HG03469 (cell line): ENCODE measurements around the gene TRIOBP.
"Not testable (repeated sequence)": the region's sequence is repeated elsewhere in the genome, so short reads cannot be mapped to it uniquely, and the experiment has no call there.

ENCODE experiments used
- ATAC-seq: cut with Tn5 transposase; IDR thresholded peaks from one replicate; pipeline ENCODE4 v1.9.1; 2021; ENCODE audit warnings: mild to moderate bottlenecking, moderate library complexity, moderate number of reproducible peaks; ENCODE audit not compliant: unreplicated experiment

TRIOBP gene

GRCh38 chr22:37769056-37769455 is 72.2 kb downstream of the TRIOBP start:
- no peak for ATAC-seq

GRCh38 chr22:37771081-37771480 is 74.2 kb downstream of the TRIOBP start:
- ATAC-seq: no peak

- no peak for ATAC-seq
Measured at GRCh38 chr22:37771702-37772427, 75.0 kb downstream of the TRIOBP start.

- ATAC-seq: no peak
Measured at GRCh38 chr22:37774728-37775127, 77.9 kb downstream of the TRIOBP start.

GRCh38 chr22:37775785-37776638 is 79.2 kb downstream of the TRIOBP start:
- ATAC-seq: no peak

GRCh38 chr22:37776639-37777005 is 79.8 kb downstream of the TRIOBP start:
- ATAC-seq: no peak

GRCh38 chr22:37777122-37777687 is 80.4 kb downstream of the TRIOBP start:
- no peak for ATAC-seq

- no peak for ATAC-seq
Measured at GRCh38 chr22:37778370-37779009, 81.6 kb downstream of the TRIOBP start.

GRCh38 chr22:37781434-37782059 is 84.7 kb downstream of the TRIOBP start:
- no peak for ATAC-seq

GRCh38 chr22:37782340-37783168 is 85.7 kb downstream of the TRIOBP start:
- no peak for ATAC-seq

GRCh38 chr22:37784829-37785495 is 88.1 kb downstream of the TRIOBP start:
- no peak for ATAC-seq

GRCh38 chr22:37790234-37790633 is 93.4 kb downstream of the TRIOBP start:
- no peak for ATAC-seq

- ATAC-seq: no peak
Measured at GRCh38 chr22:37792494-37792893, 95.6 kb downstream of the TRIOBP start.

- ATAC-seq: no peak
Measured at GRCh38 chr22:37794376-37794775, 97.5 kb downstream of the TRIOBP start.

GRCh38 chr22:37796079-37796478 is 99.2 kb downstream of the TRIOBP start:
- ATAC-seq: no peak

- ATAC-seq: not testable (repeated sequence)
Measured at GRCh38 chr22:37797259-37797658, 100.4 kb downstream of the TRIOBP start.

GRCh38 chr22:37797874-37798500 is 101.1 kb downstream of the TRIOBP start:
- ATAC-seq: no peak

- not testable (repeated sequence) for ATAC-seq
Measured at GRCh38 chr22:37799979-37800378, 103.1 kb downstream of the TRIOBP start.

GRCh38 chr22:37801946-37802309 is 105.1 kb downstream of the TRIOBP start:
- ATAC-seq: no peak
